Measurements from ENCODE around the gene GPR146. TPM values are rescaled to one million over a fixed set of nuclear protein-coding genes. Genes with fewer than 3 reads are reported as not detected.

GPR146 gene
- total and polyA plus RNA-seq, 2 of the 13 experiments (the other 11 are each of a cell fraction or from before 2014, with no cell fraction given) = 2.0 to 15.9 TPM

DNA sequence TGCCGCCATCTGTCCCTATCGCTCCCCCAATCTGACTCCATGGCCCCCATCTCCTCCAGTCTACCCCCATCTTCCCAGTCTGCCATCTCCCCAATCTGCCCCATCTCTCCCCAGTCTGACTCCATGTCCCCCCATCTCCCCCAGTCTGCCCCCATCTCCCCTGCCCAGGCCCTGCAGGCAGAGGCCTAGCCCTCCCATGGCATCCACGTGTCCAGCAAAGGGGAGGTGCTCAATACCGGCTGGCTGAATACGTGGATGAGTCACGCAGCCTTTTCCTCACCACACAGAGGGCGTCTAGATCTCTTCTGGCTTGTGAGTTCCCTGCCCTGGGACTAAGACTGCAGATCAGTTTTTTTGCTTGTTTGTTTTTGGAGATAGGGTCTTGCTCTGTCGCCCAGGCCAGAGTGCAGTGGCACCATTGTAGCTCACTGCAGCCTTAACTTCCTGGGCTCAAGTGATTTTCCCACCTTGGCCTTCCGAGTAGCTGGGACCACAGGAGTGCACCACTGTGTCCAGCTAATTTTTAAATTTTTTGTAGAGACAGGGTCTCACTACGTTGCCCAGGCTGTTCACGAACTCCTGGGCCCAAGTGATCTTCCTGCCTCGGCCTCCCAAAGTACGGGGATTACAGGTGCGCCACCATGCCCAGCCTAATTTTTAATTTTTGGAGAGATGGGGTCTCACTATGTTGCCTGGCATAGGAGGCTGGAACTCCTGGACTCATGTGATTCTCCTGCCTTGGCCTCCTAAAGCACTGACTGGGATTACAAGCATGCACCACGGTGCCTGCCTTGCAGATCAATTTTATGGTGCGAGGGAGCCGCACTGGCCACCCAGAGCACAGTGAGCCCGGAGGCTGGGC is 15.3 kb upstream of the GPR146 start (continued):
- TF ChIP-seq, protein P1, sequence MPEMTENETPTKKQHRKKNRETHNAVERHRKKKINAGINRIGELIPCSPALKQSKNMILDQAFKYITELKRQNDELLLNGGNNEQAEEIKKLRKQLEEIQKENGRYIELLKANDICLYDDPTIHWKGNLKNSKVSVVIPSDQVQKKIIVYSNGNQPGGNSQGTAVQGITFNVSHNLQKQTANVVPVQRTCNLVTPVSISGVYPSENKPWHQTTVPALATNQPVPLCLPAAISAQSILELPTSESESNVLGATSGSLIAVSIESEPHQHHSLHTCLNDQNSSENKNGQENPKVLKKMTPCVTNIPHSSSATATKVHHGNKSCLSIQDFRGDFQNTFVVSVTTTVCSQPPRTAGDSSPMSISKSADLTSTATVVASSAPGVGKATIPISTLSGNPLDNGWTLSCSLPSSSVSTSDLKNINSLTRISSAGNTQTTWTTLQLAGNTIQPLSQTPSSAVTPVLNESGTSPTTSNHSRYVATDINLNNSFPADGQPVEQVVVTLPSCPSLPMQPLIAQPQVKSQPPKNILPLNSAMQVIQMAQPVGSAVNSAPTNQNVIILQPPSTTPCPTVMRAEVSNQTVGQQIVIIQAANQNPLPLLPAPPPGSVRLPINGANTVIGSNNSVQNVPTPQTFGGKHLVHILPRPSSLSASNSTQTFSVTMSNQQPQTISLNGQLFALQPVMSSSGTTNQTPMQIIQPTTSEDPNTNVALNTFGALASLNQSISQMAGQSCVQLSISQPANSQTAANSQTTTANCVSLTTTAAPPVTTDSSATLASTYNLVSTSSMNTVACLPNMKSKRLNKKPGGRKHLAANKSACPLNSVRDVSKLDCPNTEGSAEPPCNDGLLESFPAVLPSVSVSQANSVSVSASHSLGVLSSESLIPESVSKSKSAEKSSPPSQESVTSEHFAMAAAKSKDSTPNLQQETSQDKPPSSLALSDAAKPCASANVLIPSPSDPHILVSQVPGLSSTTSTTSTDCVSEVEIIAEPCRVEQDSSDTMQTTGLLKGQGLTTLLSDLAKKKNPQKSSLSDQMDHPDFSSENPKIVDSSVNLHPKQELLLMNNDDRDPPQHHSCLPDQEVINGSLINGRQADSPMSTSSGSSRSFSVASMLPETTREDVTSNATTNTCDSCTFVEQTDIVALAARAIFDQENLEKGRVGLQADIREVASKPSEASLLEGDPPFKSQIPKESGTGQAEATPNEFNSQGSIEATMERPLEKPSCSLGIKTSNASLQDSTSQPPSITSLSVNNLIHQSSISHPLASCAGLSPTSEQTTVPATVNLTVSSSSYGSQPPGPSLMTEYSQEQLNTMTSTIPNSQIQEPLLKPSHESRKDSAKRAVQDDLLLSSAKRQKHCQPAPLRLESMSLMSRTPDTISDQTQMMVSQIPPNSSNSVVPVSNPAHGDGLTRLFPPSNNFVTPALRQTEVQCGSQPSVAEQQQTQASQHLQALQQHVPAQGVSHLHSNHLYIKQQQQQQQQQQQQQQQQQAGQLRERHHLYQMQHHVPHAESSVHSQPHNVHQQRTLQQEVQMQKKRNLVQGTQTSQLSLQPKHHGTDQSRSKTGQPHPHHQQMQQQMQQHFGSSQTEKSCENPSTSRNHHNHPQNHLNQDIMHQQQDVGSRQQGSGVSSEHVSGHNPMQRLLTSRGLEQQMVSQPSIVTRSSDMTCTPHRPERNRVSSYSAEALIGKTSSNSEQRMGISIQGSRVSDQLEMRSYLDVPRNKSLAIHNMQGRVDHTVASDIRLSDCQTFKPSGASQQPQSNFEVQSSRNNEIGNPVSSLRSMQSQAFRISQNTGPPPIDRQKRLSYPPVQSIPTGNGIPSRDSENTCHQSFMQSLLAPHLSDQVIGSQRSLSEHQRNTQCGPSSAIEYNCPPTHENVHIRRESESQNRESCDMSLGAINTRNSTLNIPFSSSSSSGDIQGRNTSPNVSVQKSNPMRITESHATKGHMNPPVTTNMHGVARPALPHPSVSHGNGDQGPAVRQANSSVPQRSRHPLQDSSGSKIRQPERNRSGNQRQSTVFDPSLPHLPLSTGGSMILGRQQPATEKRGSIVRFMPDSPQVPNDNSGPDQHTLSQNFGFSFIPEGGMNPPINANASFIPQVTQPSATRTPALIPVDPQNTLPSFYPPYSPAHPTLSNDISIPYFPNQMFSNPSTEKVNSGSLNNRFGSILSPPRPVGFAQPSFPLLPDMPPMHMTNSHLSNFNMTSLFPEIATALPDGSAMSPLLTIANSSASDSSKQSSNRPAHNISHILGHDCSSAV (CRISPR knock-in tag; IDR thresholded peaks at IDR 0.05; ENCODE audit: borderline replicate concordance) = no peak
- TF ChIP-seq ZNF12 (CRISPR knock-in tag; IDR thresholded peaks at IDR 0.05) (no peak), NR2F2 (IDR thresholded peaks at IDR 0.05; ENCODE audit: borderline replicate concordance, low read depth) (no peak), KMT2A (CRISPR knock-in tag; IDR thresholded peaks at IDR 0.05) (peak; percentile 16; the same call in 1 of the 2 replicates), PPARG (CRISPR knock-in tag; conservative IDR thresholded peaks at IDR 0.05) (peak; percentile 40; the same call in 1 of the 2 replicates), ZNF121 (CRISPR knock-in tag; IDR thresholded peaks at IDR 0.05) (peak; percentile 97), ASH2L (IDR thresholded peaks at IDR 0.05; ENCODE audit: insufficient read length, low read depth, low read length) (peak; percentile 48), ZNF792 (CRISPR knock-in tag; IDR thresholded peaks at IDR 0.05) (peak; percentile 97), HOXA3 (CRISPR knock-in tag; IDR thresholded peaks at IDR 0.05) (peak; percentile 53; the same call in 1 of the 2 replicates), MXI1 (IDR thresholded peaks at IDR 0.05; ENCODE audit: borderline replicate concordance, low read depth, low read length) (peak; percentile 96; the same call in 2 of the 3 replicates), ZNF441 (CRISPR knock-in tag; IDR thresholded peaks at IDR 0.05; ENCODE audit: borderline replicate concordance) (peak; percentile 76; the same call in 1 of the 2 replicates), HDAC2 (CRISPR knock-in tag; IDR thresholded peaks at IDR 0.05) (peak; percentile 63), AGO2 (optimal IDR thresholded peaks at IDR 0.05; ENCODE audit: low read depth, low read length) (no peak), BRD4 (CRISPR knock-in tag; IDR thresholded peaks at IDR 0.05) (0 out of 2 replicates have a peak, but pooled peaks have one; percentile 8)
- TF ChIP-seq, protein P2, sequence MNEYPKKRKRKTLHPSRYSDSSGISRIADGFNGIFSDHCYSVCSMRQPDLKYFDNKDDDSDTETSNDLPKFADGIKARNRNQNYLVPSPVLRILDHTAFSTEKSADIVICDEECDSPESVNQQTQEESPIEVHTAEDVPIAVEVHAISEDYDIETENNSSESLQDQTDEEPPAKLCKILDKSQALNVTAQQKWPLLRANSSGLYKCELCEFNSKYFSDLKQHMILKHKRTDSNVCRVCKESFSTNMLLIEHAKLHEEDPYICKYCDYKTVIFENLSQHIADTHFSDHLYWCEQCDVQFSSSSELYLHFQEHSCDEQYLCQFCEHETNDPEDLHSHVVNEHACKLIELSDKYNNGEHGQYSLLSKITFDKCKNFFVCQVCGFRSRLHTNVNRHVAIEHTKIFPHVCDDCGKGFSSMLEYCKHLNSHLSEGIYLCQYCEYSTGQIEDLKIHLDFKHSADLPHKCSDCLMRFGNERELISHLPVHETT (CRISPR knock-in tag; conservative IDR thresholded peaks at IDR 0.05) = no peak
- TF ChIP-seq, protein P3, sequence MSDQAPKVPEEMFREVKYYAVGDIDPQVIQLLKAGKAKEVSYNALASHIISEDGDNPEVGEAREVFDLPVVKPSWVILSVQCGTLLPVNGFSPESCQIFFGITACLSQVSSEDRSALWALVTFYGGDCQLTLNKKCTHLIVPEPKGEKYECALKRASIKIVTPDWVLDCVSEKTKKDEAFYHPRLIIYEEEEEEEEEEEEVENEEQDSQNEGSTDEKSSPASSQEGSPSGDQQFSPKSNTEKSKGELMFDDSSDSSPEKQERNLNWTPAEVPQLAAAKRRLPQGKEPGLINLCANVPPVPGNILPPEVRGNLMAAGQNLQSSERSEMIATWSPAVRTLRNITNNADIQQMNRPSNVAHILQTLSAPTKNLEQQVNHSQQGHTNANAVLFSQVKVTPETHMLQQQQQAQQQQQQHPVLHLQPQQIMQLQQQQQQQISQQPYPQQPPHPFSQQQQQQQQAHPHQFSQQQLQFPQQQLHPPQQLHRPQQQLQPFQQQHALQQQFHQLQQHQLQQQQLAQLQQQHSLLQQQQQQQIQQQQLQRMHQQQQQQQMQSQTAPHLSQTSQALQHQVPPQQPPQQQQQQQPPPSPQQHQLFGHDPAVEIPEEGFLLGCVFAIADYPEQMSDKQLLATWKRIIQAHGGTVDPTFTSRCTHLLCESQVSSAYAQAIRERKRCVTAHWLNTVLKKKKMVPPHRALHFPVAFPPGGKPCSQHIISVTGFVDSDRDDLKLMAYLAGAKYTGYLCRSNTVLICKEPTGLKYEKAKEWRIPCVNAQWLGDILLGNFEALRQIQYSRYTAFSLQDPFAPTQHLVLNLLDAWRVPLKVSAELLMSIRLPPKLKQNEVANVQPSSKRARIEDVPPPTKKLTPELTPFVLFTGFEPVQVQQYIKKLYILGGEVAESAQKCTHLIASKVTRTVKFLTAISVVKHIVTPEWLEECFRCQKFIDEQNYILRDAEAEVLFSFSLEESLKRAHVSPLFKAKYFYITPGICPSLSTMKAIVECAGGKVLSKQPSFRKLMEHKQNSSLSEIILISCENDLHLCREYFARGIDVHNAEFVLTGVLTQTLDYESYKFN (CRISPR knock-in tag; conservative IDR thresholded peaks at IDR 0.05) = 0 out of 2 replicates have a peak, but pooled peaks have one; percentile 35

Data from HepG2 (cell line).